ENCODE measurements around the gene TRMT61A.
A peak's percentile ranks its signal among the peaks of the same experiment; 100 is the strongest.

TRMT61A gene

GRCh38 chr14:103533999-103534575 is 5.1 kb downstream of the TRMT61A start:
- Mint-ChIP-seq H3K4me3 (no peak overlapping the region), H3K27me3 (peaks cover 1% of the 10 kb centered on the region), H3K36me3 (ENCODE audit: low read depth) (peaks cover 6% of the 10 kb centered on the region), H3K27ac (no peak overlapping the region), H3K4me1 (peaks cover 20% of the 10 kb centered on the region), H3K9me3 (no peaks in the 10 kb centered on the region)
- ATAC-seq, result no peak
- no peak for DNase-seq

GRCh38 chr14:103534576-103535061 is 5.6 kb downstream of the TRMT61A start:
- DNase-seq, result no peak
- Mint-ChIP-seq H3K36me3 (ENCODE audit: low read depth) (peaks cover 4% of the 10 kb centered on the region), H3K4me3 (no peak overlapping the region), H3K27me3 (peaks cover 2% of the 10 kb centered on the region), H3K4me1 (peaks cover 18% of the 10 kb centered on the region), H3K27ac (no peak overlapping the region), H3K9me3 (no peaks in the 10 kb centered on the region)
- ATAC-seq, result no peak

- H3K36me3 Mint-ChIP-seq (ENCODE audit: low read depth), result peaks cover under 1% of the 10 kb centered on the region
- H3K27ac Mint-ChIP-seq, result no peak overlapping the region
- DNase-seq, result no peak
- no peak for ATAC-seq
- H3K4me3 Mint-ChIP-seq, result no peak overlapping the region
- peaks cover 11% of the 10 kb centered on the region for H3K4me1 Mint-ChIP-seq
- peaks cover 2% of the 10 kb centered on the region for H3K27me3 Mint-ChIP-seq
- no peaks in the 10 kb centered on the region for H3K9me3 Mint-ChIP-seq
These were observed 6.3 kb downstream of the TRMT61A start for GRCh38 chr14:103535081-103535890.

GRCh38 chr14:103535891-103536565 is 7.0 kb downstream of the TRMT61A start:
- ATAC-seq, result no peak
- DNase-seq, result no peak
- Mint-ChIP-seq H3K27ac (no peak overlapping the region), H3K36me3 (ENCODE audit: low read depth) (no peaks in the 10 kb centered on the region), H3K4me3 (no peak overlapping the region), H3K4me1 (peaks cover 5% of the 10 kb centered on the region), H3K27me3 (peaks cover 2% of the 10 kb centered on the region), H3K9me3 (no peaks in the 10 kb centered on the region)

GRCh38 chr14:103536693-103537092 is 7.7 kb downstream of the TRMT61A start:
- DNase-seq, result no peak
- no peak overlapping the region for H3K27ac Mint-ChIP-seq
- H3K9me3 Mint-ChIP-seq, result no peaks in the 10 kb centered on the region
- no peak overlapping the region for H3K4me3 Mint-ChIP-seq
- peaks cover under 1% of the 10 kb centered on the region for H3K4me1 Mint-ChIP-seq
- peaks cover 2% of the 10 kb centered on the region for H3K27me3 Mint-ChIP-seq
- H3K36me3 Mint-ChIP-seq (ENCODE audit: low read depth), result no peaks in the 10 kb centered on the region
- no peak for ATAC-seq

- H3K36me3 Mint-ChIP-seq (ENCODE audit: low read depth), result no peaks in the 10 kb centered on the region
- H3K9me3 Mint-ChIP-seq, result no peaks in the 10 kb centered on the region
- DNase-seq, result no peak
- H3K27me3 Mint-ChIP-seq, result peaks cover 2% of the 10 kb centered on the region
- ATAC-seq, result no peak
- no peak overlapping the region for H3K4me3 Mint-ChIP-seq
- H3K27ac Mint-ChIP-seq, result no peak overlapping the region
- H3K4me1 Mint-ChIP-seq, result no peaks in the 10 kb centered on the region
These were observed 8.4 kb downstream of the TRMT61A start for GRCh38 chr14:103537175-103537990.

- Mint-ChIP-seq H3K27me3 (peaks cover 2% of the 10 kb centered on the region), H3K4me3 (no peak overlapping the region), H3K36me3 (ENCODE audit: low read depth) (no peaks in the 10 kb centered on the region), H3K4me1 (no peaks in the 10 kb centered on the region), H3K9me3 (no peaks in the 10 kb centered on the region), H3K27ac (no peak overlapping the region)
- no peak for DNase-seq
- peak; percentile 7 for ATAC-seq
These were observed 9.5 kb downstream of the TRMT61A start for GRCh38 chr14:103538291-103539055.

- DNase-seq (no peak), ATAC-seq (no peak)
- Mint-ChIP-seq H3K36me3 (ENCODE audit: low read depth) (no peaks in the 10 kb centered on the region), H3K4me3 (no peak overlapping the region), H3K27ac (no peak overlapping the region), H3K9me3 (no peaks in the 10 kb centered on the region), H3K27me3 (peaks cover 2% of the 10 kb centered on the region), H3K4me1 (no peaks in the 10 kb centered on the region)
These were observed 10.2 kb downstream of the TRMT61A start for GRCh38 chr14:103539056-103539825.

- no peaks in the 10 kb centered on the region for H3K9me3 Mint-ChIP-seq
- H3K36me3 Mint-ChIP-seq (ENCODE audit: low read depth), result no peaks in the 10 kb centered on the region
- no peak for ATAC-seq
- H3K27me3 Mint-ChIP-seq, result peaks cover 2% of the 10 kb centered on the region
- no peak for DNase-seq
- H3K27ac Mint-ChIP-seq, result no peak overlapping the region
- no peak overlapping the region for H3K4me3 Mint-ChIP-seq
- H3K4me1 Mint-ChIP-seq, result no peaks in the 10 kb centered on the region
These were observed 12.1 kb downstream of the TRMT61A start for GRCh38 chr14:103540821-103541708.

GRCh38 chr14:103541709-103542604 is 13.0 kb downstream of the TRMT61A start:
- Mint-ChIP-seq H3K27ac (no peak overlapping the region), H3K4me3 (no peak overlapping the region), H3K9me3 (no peaks in the 10 kb centered on the region), H3K27me3 (peaks cover 2% of the 10 kb centered on the region), H3K36me3 (ENCODE audit: low read depth) (no peaks in the 10 kb centered on the region), H3K4me1 (no peaks in the 10 kb centered on the region)
- no peak for ATAC-seq
- DNase-seq, result no peak

GRCh38 chr14:103542605-103543088 is 13.7 kb downstream of the TRMT61A start:
- ATAC-seq (no peak), DNase-seq (no peak)
- Mint-ChIP-seq H3K27me3 (peaks cover 2% of the 10 kb centered on the region), H3K9me3 (no peaks in the 10 kb centered on the region), H3K4me1 (no peaks in the 10 kb centered on the region), H3K27ac (no peak overlapping the region), H3K36me3 (ENCODE audit: low read depth) (no peaks in the 10 kb centered on the region), H3K4me3 (no peak overlapping the region)

- no peak for ATAC-seq
- H3K27ac Mint-ChIP-seq, result no peak overlapping the region
- no peaks in the 10 kb centered on the region for H3K4me1 Mint-ChIP-seq
- no peaks in the 10 kb centered on the region for H3K36me3 Mint-ChIP-seq (ENCODE audit: low read depth)
- H3K27me3 Mint-ChIP-seq, result peaks cover 2% of the 10 kb centered on the region
- H3K4me3 Mint-ChIP-seq, result no peak overlapping the region
- no peaks in the 10 kb centered on the region for H3K9me3 Mint-ChIP-seq
- no peak for DNase-seq
These were observed 14.1 kb downstream of the TRMT61A start for GRCh38 chr14:103543140-103543539.
